MCF 10A (cell line): ENCODE results near the gene ROCK2. TPM values are rescaled to one million over a fixed set of nuclear protein-coding genes. Genes with fewer than 3 reads are reported as not detected.

Experiments used
- BruUV-seq: library from RNA; stranded (reverse); fragments of 400-500 nt; replicated peaks from 2 replicates; lab custom pipeline; 2021; lab: Mats Ljungman, UMichigan
- CTCF ChIA-PET: fragments of 300-600 bp; sonication (Branson Sonifier 250); formaldehyde crosslinking; extraction: SDS; loops from one replicate; lab custom pipeline; 2021; ENCODE audit warnings: antibody characterized with exemption, inconsistent platforms; lab: Yijun Ruan, JAX
- POLR2A ChIA-PET: fragments of 300-600, 350-650 bp; sonication (Branson Sonifier 250); formaldehyde crosslinking; extraction: SDS; loops from one replicate; lab custom pipeline; 2020; ENCODE audit warnings: antibody characterized with exemption, inconsistent platforms; lab: Yijun Ruan, JAX
- DNase-seq: peaks from one replicate; pipeline ENCODE4 v3.0.0-alpha.2; 2018; ENCODE audit not compliant: unreplicated experiment
- H3K27ac Mint-ChIP-seq: one replicate; pipeline ENCODE4 v1.8.0; 2022; ENCODE audit warnings: mild to moderate bottlenecking, low read depth, mixed read lengths; ENCODE audit not compliant: unreplicated experiment
- H3K27me3 Mint-ChIP-seq: one replicate; pipeline ENCODE4 v1.8.0; 2022; ENCODE audit warnings: mixed read lengths; ENCODE audit not compliant: insufficient read depth, unreplicated experiment
- H3K36me3 Mint-ChIP-seq: one replicate; pipeline ENCODE4 v1.8.0; 2022; ENCODE audit warnings: mild to moderate bottlenecking, moderate library complexity, mixed read lengths; ENCODE audit not compliant: insufficient read depth, unreplicated experiment
- H3K4me1 Mint-ChIP-seq: one replicate; pipeline ENCODE4 v1.8.0; 2022; ENCODE audit warnings: mixed read lengths; ENCODE audit not compliant: insufficient read depth, unreplicated experiment
- H3K4me3 Mint-ChIP-seq: one replicate; pipeline ENCODE4 v1.8.0; 2022; ENCODE audit warnings: mild to moderate bottlenecking, moderate library complexity, mixed read lengths; ENCODE audit not compliant: unreplicated experiment
- H3K9me3 Mint-ChIP-seq: one replicate; pipeline ENCODE4 v1.8.0; 2022; ENCODE audit warnings: mixed read lengths; ENCODE audit not compliant: unreplicated experiment
- CTCF ChIP-seq: fragments of 200-600 bp; IDR thresholded peaks from one replicate; pipeline ENCODE4 v1.8.0; 2022; ENCODE audit warnings: antibody characterized with exemption, mild to moderate bottlenecking; ENCODE audit not compliant: unreplicated experiment
- intact Hi-C: fragments of 100-400 bp; cut with micrococcal nuclease; formaldehyde crosslinking; loops from 2 replicates; pipeline ENCODE4 v1.14.1; 2022
- total RNA-seq: library from RNA; stranded (reverse); gene quantifications from 2 replicates; pipeline ENCODE4 v1.2.3, GENCODE V29; 2022

ROCK2 gene
- total RNA-seq, 1 experiment from 2014 or later, result 40.7 TPM

GRCh38 chr2:11375025-11375688, 30.7 kb upstream of the ROCK2 start:
- intact Hi-C loops, result no loop called here
- H3K27ac Mint-ChIP-seq, result peak overlapping the region; percentile 98
- ChIA-PET POLR2A (interaction anchor here (0.6 to 7.0 kb wide), 13 partner anchors 9 to 152 kb away, joined by 3 to 147 read pairs (median 4); partner anchors contain the start of genes E2F6 and ROCK2), CTCF (interaction anchor here (0.6 to 2.0 kb wide), 9 partner anchors 16 to 242 kb away, joined by 3 to 6 read pairs (median 4); a partner anchor contains a TSS)
- no peaks in the 10 kb centered on the region for H3K36me3 Mint-ChIP-seq
- no peaks in the 10 kb centered on the region for H3K27me3 Mint-ChIP-seq
- peaks cover 47% of the 10 kb centered on the region for H3K4me1 Mint-ChIP-seq
- no TSS peak for BruUV-seq
- no peak for DNase-seq
- no peak for TF ChIP-seq CTCF
- peak overlapping the region; percentile 69 for H3K4me3 Mint-ChIP-seq
- H3K9me3 Mint-ChIP-seq, result no peaks in the 10 kb centered on the region

DNA sequence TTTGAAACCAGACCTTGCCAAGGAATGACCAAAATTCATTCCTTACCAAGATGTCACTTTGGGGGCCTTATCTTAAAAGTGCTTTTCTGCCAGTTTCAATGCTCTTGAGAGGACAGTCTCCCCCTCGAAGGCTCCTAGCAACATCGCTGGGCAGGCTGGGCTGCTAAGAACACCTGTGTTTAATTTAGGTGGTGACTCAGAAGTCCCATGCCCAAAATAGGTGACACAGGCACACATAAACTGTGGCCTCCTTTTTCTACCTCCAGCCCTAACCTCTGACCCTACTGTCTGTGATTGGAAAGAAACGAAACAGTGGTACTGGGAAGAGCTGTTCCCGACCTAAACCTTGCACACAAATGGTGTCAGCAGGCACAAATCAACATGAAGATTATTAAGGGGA, 28.7 kb upstream of the ROCK2 start:
- DNase-seq, result no peak
- CTCF ChIA-PET, result interaction anchor here (1.5 kb wide), 1 partner anchor 15 kb away, joined by 7 read pairs; no protein-coding TSS in a partner anchor
- POLR2A ChIA-PET, result interaction anchor here (1.2 to 7.0 kb wide), 2 partner anchors 17 to 29 kb away, joined by 3 to 147 read pairs; partner anchors contain the start of gene ROCK2
- no peak for TF ChIP-seq CTCF
- intact Hi-C loops, result no loop called here
- no peaks in the 10 kb centered on the region for H3K36me3 Mint-ChIP-seq
- H3K9me3 Mint-ChIP-seq, result no peaks in the 10 kb centered on the region
- BruUV-seq, result no TSS peak
- no peak overlapping the region for H3K4me3 Mint-ChIP-seq
- peaks cover 38% of the 10 kb centered on the region for H3K4me1 Mint-ChIP-seq
- peak overlapping the region; percentile 98 for H3K27ac Mint-ChIP-seq
- H3K27me3 Mint-ChIP-seq, result no peaks in the 10 kb centered on the region

- ChIA-PET CTCF (interaction anchor here (0.6 to 1.1 kb wide), 3 partner anchors 13 to 144 kb away, joined by 3 to 4 read pairs (median 4); no protein-coding TSS in a partner anchor), POLR2A (interaction anchor here (7.0 kb wide), 1 partner anchor 28 kb away, joined by 147 read pairs; the partner anchor contains the start of gene ROCK2)
- intact Hi-C loops, result no loop called here
- DNase-seq, result no peak
- no TSS peak for BruUV-seq
- Mint-ChIP-seq H3K4me1 (peaks cover 38% of the 10 kb centered on the region), H3K4me3 (no peak overlapping the region), H3K27me3 (no peaks in the 10 kb centered on the region), H3K27ac (peak overlapping the region; percentile 68), H3K36me3 (no peaks in the 10 kb centered on the region), H3K9me3 (no peaks in the 10 kb centered on the region)
- TF ChIP-seq CTCF, result no peak
Measured at GRCh38 chr2:11371092-11371937, 26.9 kb upstream of the ROCK2 start.
